Mesothelial cell of epicardium (in vitro differentiated cells): ENCODE data around the gene LMBRD1. TPM values are rescaled to one million over a fixed set of nuclear protein-coding genes. Genes with fewer than 3 reads are reported as not detected.
"Not testable (repeated sequence)": the region's sequence is repeated elsewhere in the genome, so short reads cannot be mapped to it uniquely, and the experiment has no call there.

Experiments used
- DNase-seq, 2 experiments: peaks; one replicate each; pipeline ENCODE4 v3.0.0; 2021; ENCODE audit warnings: low spot score in 2 of 2; ENCODE audit not compliant: unreplicated experiment in 2 of 2
- H3K27ac Mint-ChIP-seq: 2 replicates; pipeline ENCODE4 v1.8.0; 2021; ENCODE audit warnings: mixed read lengths
- H3K27me3 Mint-ChIP-seq: 2 replicates; pipeline ENCODE4 v1.8.0; 2021; ENCODE audit warnings: low read depth, mixed read lengths
- H3K36me3 Mint-ChIP-seq: 2 replicates; pipeline ENCODE4 v1.8.0; 2021; ENCODE audit warnings: mixed read lengths
- H3K4me1 Mint-ChIP-seq: 2 replicates; pipeline ENCODE4 v1.8.0; 2021; ENCODE audit warnings: mixed read lengths
- H3K4me3 Mint-ChIP-seq: 2 replicates; pipeline ENCODE4 v1.8.0; 2021; ENCODE audit warnings: mild to moderate bottlenecking, moderate library complexity, mixed read lengths
- H3K9me3 Mint-ChIP-seq: 2 replicates; pipeline ENCODE4 v1.8.0; 2021; ENCODE audit warnings: mixed read lengths
- total RNA-seq: library from RNA; stranded (reverse); gene quantifications from 3 replicates; pipeline ENCODE4 v1.2.1, GENCODE V29; 2021
- TF ChIP-seq, protein P1 (sequence below): fragments of 200-600 bp; sonication (generic); IDR thresholded peaks from one replicate; pipeline ENCODE4 v1.5.0; 2021; ENCODE audit warnings: antibody characterized with exemption; ENCODE audit not compliant: unreplicated experiment

LMBRD1 gene
- total RNA-seq, 1 donor from 2014 or later, result 29.8 TPM

GRCh38 chr6:69690986-69691385, 105.8 kb downstream of the LMBRD1 start:
- Mint-ChIP-seq H3K9me3 (no peaks in the 10 kb centered on the region), H3K27me3 (no peaks in the 10 kb centered on the region), H3K4me3 (no peak overlapping the region), H3K4me1 (no peaks in the 10 kb centered on the region), H3K27ac (no peak overlapping the region), H3K36me3 (peaks cover 9% of the 10 kb centered on the region)
- TF ChIP-seq, protein P1, sequence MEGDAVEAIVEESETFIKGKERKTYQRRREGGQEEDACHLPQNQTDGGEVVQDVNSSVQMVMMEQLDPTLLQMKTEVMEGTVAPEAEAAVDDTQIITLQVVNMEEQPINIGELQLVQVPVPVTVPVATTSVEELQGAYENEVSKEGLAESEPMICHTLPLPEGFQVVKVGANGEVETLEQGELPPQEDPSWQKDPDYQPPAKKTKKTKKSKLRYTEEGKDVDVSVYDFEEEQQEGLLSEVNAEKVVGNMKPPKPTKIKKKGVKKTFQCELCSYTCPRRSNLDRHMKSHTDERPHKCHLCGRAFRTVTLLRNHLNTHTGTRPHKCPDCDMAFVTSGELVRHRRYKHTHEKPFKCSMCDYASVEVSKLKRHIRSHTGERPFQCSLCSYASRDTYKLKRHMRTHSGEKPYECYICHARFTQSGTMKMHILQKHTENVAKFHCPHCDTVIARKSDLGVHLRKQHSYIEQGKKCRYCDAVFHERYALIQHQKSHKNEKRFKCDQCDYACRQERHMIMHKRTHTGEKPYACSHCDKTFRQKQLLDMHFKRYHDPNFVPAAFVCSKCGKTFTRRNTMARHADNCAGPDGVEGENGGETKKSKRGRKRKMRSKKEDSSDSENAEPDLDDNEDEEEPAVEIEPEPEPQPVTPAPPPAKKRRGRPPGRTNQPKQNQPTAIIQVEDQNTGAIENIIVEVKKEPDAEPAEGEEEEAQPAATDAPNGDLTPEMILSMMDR, result no peak
- DNase-seq, result no peak

GRCh38 chr6:69680302-69680701, 116.5 kb downstream of the LMBRD1 start:
- Mint-ChIP-seq H3K27me3 (no peaks in the 10 kb centered on the region), H3K4me1 (no peaks in the 10 kb centered on the region), H3K4me3 (no peak overlapping the region), H3K9me3 (no peaks in the 10 kb centered on the region), H3K27ac (no peak overlapping the region), H3K36me3 (peaks cover 14% of the 10 kb centered on the region)
- no peak for DNase-seq
- TF ChIP-seq, protein P1, result no peak

DNA sequence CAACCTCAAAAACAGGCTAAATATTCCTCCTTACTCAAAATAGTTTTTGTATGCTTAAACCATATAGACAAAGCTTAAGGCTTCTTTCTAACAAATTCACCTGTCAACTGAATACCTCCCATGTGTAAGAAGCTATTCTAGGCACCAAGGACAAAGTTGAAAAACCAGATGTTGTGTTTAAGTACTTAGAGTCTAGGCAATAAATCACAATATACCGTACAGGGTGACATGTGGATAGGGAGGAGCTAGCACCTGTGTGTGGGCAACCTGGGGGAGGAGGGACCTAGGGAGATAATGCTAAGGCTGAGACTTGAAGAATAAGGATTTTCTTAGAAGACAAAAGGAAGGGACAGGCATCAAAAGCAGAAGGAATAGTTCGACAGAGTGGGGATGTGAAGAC, 123.5 kb downstream of the LMBRD1 start:
- H3K9me3 Mint-ChIP-seq, result no peaks in the 10 kb centered on the region
- no peak for DNase-seq
- no peak overlapping the region for H3K27ac Mint-ChIP-seq
- H3K4me1 Mint-ChIP-seq, result peaks cover 2% of the 10 kb centered on the region
- TF ChIP-seq, protein P1, result no peak
- H3K27me3 Mint-ChIP-seq, result no peaks in the 10 kb centered on the region
- no peak overlapping the region for H3K4me3 Mint-ChIP-seq
- peaks cover 34% of the 10 kb centered on the region for H3K36me3 Mint-ChIP-seq

DNA sequence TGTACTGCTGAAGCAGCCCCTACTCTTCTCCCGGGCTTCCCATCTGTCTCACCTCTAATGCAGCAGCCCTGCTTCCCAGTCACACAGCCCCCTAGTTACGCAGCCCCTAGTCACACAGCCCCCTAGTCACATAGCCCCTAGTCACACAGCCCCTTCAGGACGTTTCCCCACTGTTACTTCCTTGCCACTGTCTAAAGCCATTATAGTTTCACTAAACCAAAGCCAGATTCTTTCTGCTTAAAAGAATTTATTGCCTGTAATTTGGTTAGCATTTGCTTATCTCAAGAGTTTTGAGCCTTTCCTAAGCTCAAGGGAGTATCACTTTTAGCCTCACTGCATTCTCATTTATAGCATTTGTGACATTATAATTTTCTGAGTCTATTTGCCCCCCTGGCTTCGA, 127.9 kb downstream of the LMBRD1 start:
- DNase-seq, result no peak
- Mint-ChIP-seq H3K27ac (no peak overlapping the region), H3K36me3 (peaks cover 13% of the 10 kb centered on the region), H3K27me3 (peaks cover 2% of the 10 kb centered on the region), H3K4me3 (no peak overlapping the region), H3K9me3 (no peaks in the 10 kb centered on the region), H3K4me1 (peaks cover 2% of the 10 kb centered on the region)
- TF ChIP-seq, protein P1, result no peak

GRCh38 chr6:69666779-69667178, 130.0 kb downstream of the LMBRD1 start:
- H3K4me3 Mint-ChIP-seq, DNase-seq, H3K9me3 Mint-ChIP-seq, H3K36me3 Mint-ChIP-seq, H3K4me1 Mint-ChIP-seq, H3K27ac Mint-ChIP-seq, H3K27me3 Mint-ChIP-seq: not testable (repeated sequence)

DNA sequence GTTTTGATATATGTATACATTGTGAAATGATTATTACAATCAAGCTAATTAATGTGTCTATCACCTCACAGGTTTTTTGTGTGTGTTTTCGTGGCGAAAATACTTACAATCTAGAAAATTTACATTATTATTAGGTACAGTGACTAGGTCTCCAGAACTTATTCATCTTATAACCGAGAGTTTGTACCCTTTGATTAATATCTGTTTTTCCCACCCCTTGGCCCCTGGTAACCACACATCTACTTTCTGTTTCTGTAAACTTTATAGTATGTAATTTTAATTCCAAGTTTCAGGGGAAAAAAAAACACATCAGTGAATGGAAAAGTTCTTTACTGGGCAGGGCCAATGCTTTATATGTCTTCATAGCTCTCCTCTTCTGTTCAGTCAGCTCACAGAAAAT, 131.4 kb downstream of the LMBRD1 start:
- H3K36me3 Mint-ChIP-seq, result peaks cover 3% of the 10 kb centered on the region
- DNase-seq, result no peak
- H3K4me1 Mint-ChIP-seq, result no peaks in the 10 kb centered on the region
- H3K4me3 Mint-ChIP-seq, result no peak overlapping the region
- TF ChIP-seq, protein P1, result no peak
- H3K27ac Mint-ChIP-seq, result no peak overlapping the region
- peaks cover 4% of the 10 kb centered on the region for H3K27me3 Mint-ChIP-seq
- H3K9me3 Mint-ChIP-seq, result no peaks in the 10 kb centered on the region
